ENCODE results near the gene TCF4.

Gene TCF4

DNA sequence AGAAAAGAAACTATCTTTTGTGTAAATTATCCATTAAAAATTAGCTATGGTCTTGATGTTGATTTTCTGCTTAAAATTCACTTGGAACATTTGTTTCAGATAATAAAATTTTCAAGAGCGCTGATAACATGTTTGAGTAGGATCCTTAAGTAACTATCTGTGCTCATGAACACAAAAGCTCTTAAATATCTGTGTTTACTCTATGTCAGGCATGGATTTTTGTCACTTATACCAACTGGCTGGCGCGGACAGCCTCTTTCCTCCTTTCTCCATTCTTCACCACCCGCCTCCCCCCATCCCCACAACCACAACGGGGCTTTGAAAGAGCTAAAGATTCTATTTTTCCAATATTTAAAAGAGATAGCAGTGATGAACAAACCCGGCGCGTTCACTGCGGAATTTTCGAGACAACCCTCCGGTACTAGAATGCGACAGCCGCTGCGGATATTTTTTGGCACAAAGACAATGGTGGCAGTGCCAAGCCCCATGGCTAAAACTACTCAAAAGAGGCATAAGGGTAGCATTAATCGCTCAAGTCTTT is 181.5 kb downstream of the TCF4 start:
- FAIRE-seq: no peak
- no peak for TF ChIP-seq SPI1 (IDR thresholded peaks at IDR 0.05; ENCODE audit: low read depth, low read length)
- TF ChIP-seq POLR2AphosphoS5 (IDR thresholded peaks at IDR 0.05; ENCODE audit: low read depth, low read length): no peak
- TF ChIP-seq PAX5 (IDR thresholded peaks at IDR 0.05; ENCODE audit: insufficient read depth, low read length, severe bottlenecking): no peak
- TF ChIP-seq POLR2A (IDR thresholded peaks at IDR 0.05; ENCODE audit: low read depth, low read length): no peak
- no peak for TF ChIP-seq TAF1 (IDR thresholded peaks at IDR 0.05; ENCODE audit: low read depth, low read length)
- no peak for TF ChIP-seq POU2F2 (IDR thresholded peaks at IDR 0.05; ENCODE audit: low read depth, low read length)
- no peak for DNase-seq (ENCODE audit: insufficient read length, low spot score)

DNA sequence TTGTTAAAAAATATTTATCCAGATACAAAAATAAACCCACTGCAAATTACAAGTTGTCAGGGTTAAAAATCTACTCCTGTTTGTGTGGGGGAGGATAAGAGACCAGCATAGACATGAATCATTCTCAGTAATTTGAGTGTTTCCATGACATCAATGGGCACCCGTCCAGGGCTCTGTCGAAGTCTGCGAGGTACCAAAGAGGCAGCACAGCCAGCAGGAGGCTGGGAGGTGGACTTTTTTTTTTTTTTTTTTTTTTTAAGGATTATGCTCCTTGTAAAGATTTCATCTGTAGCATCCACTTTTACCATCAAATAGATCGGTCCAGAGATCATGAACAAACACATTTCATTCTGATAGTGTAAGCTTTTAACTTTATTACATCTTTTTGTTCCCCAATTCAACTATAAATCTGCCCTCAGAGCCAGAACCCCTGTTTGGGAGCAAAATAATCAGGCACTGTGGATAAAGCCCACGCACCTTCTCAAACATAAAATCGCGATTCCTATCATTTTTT is 182.0 kb downstream of the TCF4 start:
- FAIRE-seq: no peak
- no peak for DNase-seq (ENCODE audit: insufficient read length, low spot score)

DNA sequence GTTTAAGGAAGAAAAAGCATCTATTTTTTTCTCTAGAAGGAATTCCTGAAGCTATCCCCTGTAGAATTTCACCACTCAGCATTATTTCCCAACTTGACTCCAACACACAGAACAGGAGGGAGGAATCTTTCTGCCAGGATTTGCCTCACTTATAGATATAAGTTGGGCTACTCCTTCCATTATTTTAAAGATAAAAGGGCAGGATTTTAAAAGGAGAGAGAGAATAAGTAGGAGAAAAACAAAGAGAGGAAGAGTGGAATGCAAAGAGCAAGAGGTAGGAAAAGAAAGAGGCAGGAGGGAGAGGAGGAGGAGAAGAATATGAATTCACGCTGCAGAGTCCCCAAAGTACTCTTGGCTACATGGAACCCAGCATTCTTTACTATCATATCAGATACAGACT is 182.5 kb downstream of the TCF4 start:
- TF ChIP-seq POLR2A (IDR thresholded peaks at IDR 0.05; ENCODE audit: low read depth, low read length) (no peak), POU2F2 (IDR thresholded peaks at IDR 0.05; ENCODE audit: low read depth, low read length) (no peak), TAF1 (IDR thresholded peaks at IDR 0.05; ENCODE audit: low read depth, low read length) (no peak), SPI1 (IDR thresholded peaks at IDR 0.05; ENCODE audit: low read depth, low read length) (no peak), POLR2AphosphoS5 (IDR thresholded peaks at IDR 0.05; ENCODE audit: low read depth, low read length) (no peak), PAX5 (IDR thresholded peaks at IDR 0.05; ENCODE audit: insufficient read depth, low read length, severe bottlenecking) (no peak)
- FAIRE-seq: no peak

More for the DNA sequence above, 182.0 kb downstream of the TCF4 start:
- no peak for TF ChIP-seq POLR2AphosphoS5 (IDR thresholded peaks at IDR 0.05; ENCODE audit: low read depth, low read length)
- TF ChIP-seq POLR2A (IDR thresholded peaks at IDR 0.05; ENCODE audit: low read depth, low read length): no peak
- TF ChIP-seq POU2F2 (IDR thresholded peaks at IDR 0.05; ENCODE audit: low read depth, low read length): no peak
- no peak for TF ChIP-seq PAX5 (IDR thresholded peaks at IDR 0.05; ENCODE audit: insufficient read depth, low read length, severe bottlenecking)
- no peak for TF ChIP-seq TAF1 (IDR thresholded peaks at IDR 0.05; ENCODE audit: low read depth, low read length)
- TF ChIP-seq SPI1 (IDR thresholded peaks at IDR 0.05; ENCODE audit: low read depth, low read length): no peak

DNA sequence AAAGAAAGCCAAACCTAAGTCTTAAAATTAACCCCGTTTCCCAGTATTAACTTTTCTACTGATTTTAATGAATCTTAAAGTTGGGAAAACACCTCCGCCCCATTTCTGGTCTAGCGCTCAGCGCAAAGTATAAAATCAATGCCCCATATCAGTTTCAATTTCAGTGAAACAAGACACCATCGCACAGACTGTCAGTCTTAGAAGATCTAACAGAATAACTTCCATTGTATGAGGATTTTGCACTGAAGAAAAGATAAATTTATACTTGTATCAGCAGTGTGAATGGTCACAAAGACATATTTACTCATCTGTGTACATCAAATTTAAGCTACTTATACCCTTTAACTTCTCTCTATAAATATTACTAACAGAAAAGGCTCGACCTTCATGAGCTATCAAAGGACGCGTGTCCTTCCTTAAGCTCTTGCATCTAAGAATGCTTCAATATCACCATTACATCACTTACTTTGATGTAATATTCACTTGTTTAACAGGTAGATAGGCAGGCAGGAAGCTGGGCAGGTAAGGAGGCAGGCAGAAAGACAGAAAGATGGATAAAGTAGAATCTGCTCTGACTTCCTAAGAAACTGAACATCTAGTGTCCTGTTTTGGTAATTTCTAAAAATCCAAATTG is 183.0 kb downstream of the TCF4 start:
- TF ChIP-seq POU2F2 (IDR thresholded peaks at IDR 0.05; ENCODE audit: low read depth, low read length): no peak
- no peak for TF ChIP-seq POLR2A (IDR thresholded peaks at IDR 0.05; ENCODE audit: low read depth, low read length)
- TF ChIP-seq TAF1 (IDR thresholded peaks at IDR 0.05; ENCODE audit: low read depth, low read length): no peak
- TF ChIP-seq POLR2AphosphoS5 (IDR thresholded peaks at IDR 0.05; ENCODE audit: low read depth, low read length): no peak
- TF ChIP-seq PAX5 (IDR thresholded peaks at IDR 0.05; ENCODE audit: insufficient read depth, low read length, severe bottlenecking): no peak
- no peak for TF ChIP-seq SPI1 (IDR thresholded peaks at IDR 0.05; ENCODE audit: low read depth, low read length)

More for the DNA sequence above, 182.5 kb downstream of the TCF4 start:
- no peak for DNase-seq (ENCODE audit: insufficient read length, low spot score)

DNA sequence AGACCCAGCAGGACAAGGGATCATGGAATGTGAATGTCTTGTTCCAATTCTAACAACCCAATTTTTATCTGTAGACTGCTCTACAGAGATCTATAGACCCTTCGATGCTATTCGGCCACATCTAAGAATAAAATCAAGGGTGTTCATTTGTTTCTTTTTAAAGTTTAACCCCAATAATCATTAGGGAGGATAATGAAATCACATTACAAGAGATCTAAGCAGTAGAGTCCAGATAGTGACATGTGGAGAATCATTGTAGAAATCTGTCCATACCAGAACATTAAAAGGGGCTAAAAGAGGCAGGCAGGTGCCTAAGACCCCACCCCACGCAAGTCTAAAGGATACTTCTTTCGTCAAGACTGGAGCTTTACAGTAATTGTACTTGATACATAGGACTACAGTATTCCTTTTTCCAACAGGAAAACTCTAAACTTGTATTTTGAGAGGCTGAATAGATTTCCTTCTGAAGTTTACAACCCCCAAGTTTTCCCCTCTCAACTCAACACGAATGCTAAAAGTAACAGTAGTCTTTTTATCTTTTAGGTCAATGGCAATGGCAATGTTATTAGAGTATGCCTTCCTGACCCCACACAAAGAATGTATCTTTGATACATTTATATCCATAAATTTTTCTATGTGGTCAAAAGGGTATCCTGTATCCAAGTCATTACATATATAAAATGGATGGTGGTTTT is 183.7 kb downstream of the TCF4 start:
- DNase-seq (ENCODE audit: insufficient read length, low spot score) (no peak), FAIRE-seq (no peak)
- TF ChIP-seq TAF1 (IDR thresholded peaks at IDR 0.05; ENCODE audit: low read depth, low read length) (no peak), POLR2A (IDR thresholded peaks at IDR 0.05; ENCODE audit: low read depth, low read length) (no peak), PAX5 (IDR thresholded peaks at IDR 0.05; ENCODE audit: insufficient read depth, low read length, severe bottlenecking) (no peak), SPI1 (IDR thresholded peaks at IDR 0.05; ENCODE audit: low read depth, low read length) (no peak), POLR2AphosphoS5 (IDR thresholded peaks at IDR 0.05; ENCODE audit: low read depth, low read length) (no peak), POU2F2 (IDR thresholded peaks at IDR 0.05; ENCODE audit: low read depth, low read length) (no peak)

More for the DNA sequence above, 183.0 kb downstream of the TCF4 start:
- FAIRE-seq: peak; percentile 50
- DNase-seq (ENCODE audit: insufficient read length, low spot score): no peak

DNA sequence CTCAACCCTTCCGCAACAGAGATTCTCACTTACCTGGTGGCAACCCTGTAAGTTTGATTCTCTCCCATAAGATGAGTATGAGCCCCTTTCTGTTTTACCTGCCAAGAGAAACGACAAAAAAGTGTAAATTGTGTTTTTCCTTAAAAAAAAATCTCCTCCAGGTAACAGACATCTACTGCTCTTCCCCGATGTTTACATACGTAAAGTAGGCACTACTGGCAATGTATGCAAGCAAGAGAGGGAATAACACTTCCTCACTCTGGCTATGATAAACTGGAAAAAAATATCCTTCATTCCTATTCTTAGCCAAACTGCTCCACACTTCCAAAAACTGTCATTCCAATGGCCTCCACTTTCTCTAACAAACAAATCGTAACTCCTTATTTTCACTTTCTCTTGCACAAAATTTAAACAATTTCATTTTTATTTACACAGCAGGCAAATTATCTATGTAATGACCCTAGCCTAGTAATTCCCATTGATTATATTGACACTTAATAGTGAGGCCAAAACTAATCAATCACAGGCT is 184.5 kb downstream of the TCF4 start:
- FAIRE-seq (no peak), DNase-seq (ENCODE audit: insufficient read length, low spot score) (no peak)
- TF ChIP-seq POU2F2 (IDR thresholded peaks at IDR 0.05; ENCODE audit: low read depth, low read length) (no peak), SPI1 (IDR thresholded peaks at IDR 0.05; ENCODE audit: low read depth, low read length) (no peak), POLR2A (IDR thresholded peaks at IDR 0.05; ENCODE audit: low read depth, low read length) (no peak), POLR2AphosphoS5 (IDR thresholded peaks at IDR 0.05; ENCODE audit: low read depth, low read length) (no peak)

DNA sequence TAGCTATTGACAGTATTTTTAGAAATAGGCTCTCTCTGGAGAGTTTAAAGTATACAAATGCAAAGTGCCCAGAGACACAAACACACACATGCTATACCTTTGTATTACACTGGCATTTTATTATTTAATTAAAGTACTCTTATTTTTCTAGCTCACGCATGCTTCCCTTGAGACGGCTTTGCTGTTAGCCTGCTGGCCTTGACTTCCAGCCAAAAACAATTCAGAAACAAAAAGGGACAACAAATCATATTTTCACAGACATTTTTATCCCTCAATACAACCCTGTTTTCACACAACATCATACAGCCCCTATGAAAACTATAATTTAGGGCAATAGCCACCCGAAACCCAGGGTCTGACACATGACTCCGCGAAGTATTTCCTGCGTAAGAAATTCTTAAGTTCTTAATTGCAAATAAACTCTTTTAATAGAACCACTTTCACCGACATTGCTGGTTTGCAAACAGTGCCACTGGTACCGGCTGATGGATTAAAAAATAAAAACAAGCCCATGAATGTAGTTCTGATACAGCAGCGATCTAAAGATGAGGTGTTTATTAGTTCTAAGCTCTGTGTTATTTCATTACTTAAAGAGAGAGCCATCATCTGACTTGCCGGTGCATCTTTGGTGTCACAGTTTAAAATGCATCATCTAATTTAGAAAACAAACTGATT is 185.1 kb downstream of the TCF4 start:
- FAIRE-seq (no peak), DNase-seq (ENCODE audit: insufficient read length, low spot score) (no peak)

DNA sequence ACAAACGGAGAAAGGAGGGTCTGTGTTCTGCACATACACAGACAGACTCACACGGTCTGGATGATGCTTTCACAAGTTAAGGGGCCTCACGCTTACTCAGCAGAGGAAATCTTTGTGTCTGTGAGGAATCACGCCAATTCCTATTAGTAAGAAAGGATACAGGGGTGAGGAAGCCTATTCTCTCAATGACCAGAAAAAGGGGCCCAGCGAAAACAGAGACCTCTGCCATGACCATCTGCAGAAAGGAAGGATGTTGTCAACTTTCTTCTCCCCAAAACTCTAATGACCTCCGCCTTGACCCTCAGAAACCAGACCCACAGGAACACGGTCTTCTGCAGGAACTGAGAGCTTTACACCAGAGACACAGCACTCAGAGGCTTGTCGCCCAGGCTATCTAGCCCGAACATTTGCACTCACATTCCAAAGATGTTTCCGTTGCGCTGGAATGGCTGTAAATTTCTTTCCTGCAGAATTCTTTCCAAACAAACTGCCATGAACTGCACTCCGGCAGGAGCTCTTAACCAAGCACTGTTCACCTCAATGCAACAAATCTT is 186.3 kb downstream of the TCF4 start:
- FAIRE-seq: no peak
- TF ChIP-seq SPI1 (IDR thresholded peaks at IDR 0.05; ENCODE audit: low read depth, low read length) (no peak), TAF1 (IDR thresholded peaks at IDR 0.05; ENCODE audit: low read depth, low read length) (no peak), PAX5 (IDR thresholded peaks at IDR 0.05; ENCODE audit: insufficient read depth, low read length, severe bottlenecking) (no peak), POLR2A (IDR thresholded peaks at IDR 0.05; ENCODE audit: low read depth, low read length) (no peak), POU2F2 (IDR thresholded peaks at IDR 0.05; ENCODE audit: low read depth, low read length) (no peak), POLR2AphosphoS5 (IDR thresholded peaks at IDR 0.05; ENCODE audit: low read depth, low read length) (no peak)
- DNase-seq (ENCODE audit: insufficient read length, low spot score): no peak

More for the DNA sequence above, 185.1 kb downstream of the TCF4 start:
- TF ChIP-seq POLR2A (IDR thresholded peaks at IDR 0.05; ENCODE audit: low read depth, low read length) (no peak), POU2F2 (IDR thresholded peaks at IDR 0.05; ENCODE audit: low read depth, low read length) (no peak)
